Smooth muscle cell (in vitro differentiated cells): ENCODE results near the gene CSF1R. TPM values are rescaled to one million over a fixed set of nuclear protein-coding genes. Genes with fewer than 3 reads are reported as not detected.

Experiments used
- DNase-seq: peaks from one replicate; lab custom pipeline; 2025; ENCODE audit not compliant: unreplicated experiment; lab: John Stamatoyannopoulos, UW
- H2AFZ ChIP-seq: fragments of 200-600 bp; sonication (generic); 2 replicates; pipeline ENCODE4 v1.6.0; 2016; ENCODE audit warnings: antibody characterized with exemption, low read depth, mild to moderate bottlenecking
- H3F3A ChIP-seq: fragments of 200-600 bp; sonication (generic); 2 replicates; pipeline ENCODE4 v1.6.0; 2017; ENCODE audit warnings: antibody characterized with exemption, low read depth
- H3K27ac ChIP-seq: fragments of 200-600 bp; sonication (generic); 2 replicates; pipeline ENCODE4 v1.5.1; 2016; ENCODE audit warnings: low read depth, mild to moderate bottlenecking
- H3K27me3 ChIP-seq: fragments of 200-600 bp; sonication (generic); 2 replicates; pipeline ENCODE4 v1.6.1; 2016; ENCODE audit warnings: low read depth, mild to moderate bottlenecking
- H3K36me3 ChIP-seq: fragments of 200-600 bp; sonication (generic); 2 replicates; pipeline ENCODE4 v1.5.1; 2016; ENCODE audit warnings: low read depth
- H3K4me1 ChIP-seq: fragments of 200-600 bp; sonication (generic); 2 replicates; pipeline ENCODE4 v1.5.1; 2016; ENCODE audit warnings: low read depth
- H3K4me2 ChIP-seq: fragments of 200-600 bp; sonication (generic); 2 replicates; pipeline ENCODE4 v1.6.0; 2016; ENCODE audit warnings: mild to moderate bottlenecking
- H3K4me3 ChIP-seq: fragments of 200-600 bp; sonication (generic); 2 replicates; pipeline ENCODE4 v1.5.1; 2016; ENCODE audit warnings: mild to moderate bottlenecking
- H3K79me2 ChIP-seq: fragments of 200-600 bp; sonication (generic); 2 replicates; pipeline ENCODE4 v1.6.0; 2016; ENCODE audit warnings: low read depth, mild to moderate bottlenecking
- H3K9ac ChIP-seq: fragments of 200-600 bp; sonication (generic); 2 replicates; pipeline ENCODE4 v1.6.0; 2016; ENCODE audit warnings: low read depth
- H3K9me3 ChIP-seq: fragments of 200-600 bp; sonication (generic); replicated peaks from 2 replicates; pipeline ENCODE4 v1.5.1; 2016; ENCODE audit warnings: low read depth
- H4K20me1 ChIP-seq: fragments of 200-600 bp; sonication (generic); 2 replicates; pipeline ENCODE4 v1.6.0; 2016; ENCODE audit warnings: low read depth
- CTCF ChIP-seq: fragments of 200-600 bp; sonication (generic); IDR thresholded peaks from 2 replicates; pipeline ENCODE4 v1.5.1; 2017; ENCODE audit warnings: borderline replicate concordance, mild to moderate bottlenecking, antibody characterized with exemption; ENCODE audit not compliant: insufficient read depth, poor library complexity, severe bottlenecking
- WGBS: methylation state at CpG from one replicate; pipeline ENCODE4 v1.1.7; 2016; ENCODE audit warnings: low lambda C conversion rate; 5-methylcytosine and 5-hydroxymethylcytosine counted together
- polyA plus RNA-seq: library from polyadenylated mRNA; unstranded; fragments of >200 nt; fragmentation: Nextera tagmentation; extraction: Ambion mirVana; gene quantifications from 2 replicates; pipeline ENCODE4 v1.2.1, GENCODE V29; 2016
- total RNA-seq: library from RNA; depleted of rRNA; stranded (reverse); fragments of >200 nt; gene quantifications from 2 replicates; pipeline ENCODE4 v1.2.3, GENCODE V29; 2014

The CSF1R gene
- total and polyA plus RNA-seq, 2 experiments from 2014 or later: 2.2 to 3.9 TPM

GRCh38 chr5:150046031-150046430 lies 40.3 kb downstream of the CSF1R start:
- Histone ChIP-seq H3K9ac (no peak overlapping the region), H3K4me3 (no peak overlapping the region), H3K4me1 (peaks cover 8% of the 10 kb centered on the region), H3K27me3 (no peaks in the 10 kb centered on the region), H3K4me2 (no peak overlapping the region), H3K27ac (peak overlapping the region; percentile 70), H3K79me2 (no peaks in the 10 kb centered on the region), H3K36me3 (peaks cover 16% of the 10 kb centered on the region), H3K9me3 (no peaks in the 10 kb centered on the region), H3F3A (peaks cover 14% of the 10 kb centered on the region), H4K20me1 (no peaks in the 10 kb centered on the region), H2AFZ (no peak overlapping the region)
- no peak for DNase-seq
- WGBS: 88% methylated on average over 6 of the region's 6 CpGs
- no peak for TF ChIP-seq CTCF

GRCh38 chr5:150045549-150045948 lies 40.8 kb downstream of the CSF1R start:
- Histone ChIP-seq H3K9me3 (no peaks in the 10 kb centered on the region), H3K27ac (peak overlapping the region; percentile 70), H3F3A (peaks cover 14% of the 10 kb centered on the region), H4K20me1 (no peaks in the 10 kb centered on the region), H3K79me2 (no peaks in the 10 kb centered on the region), H3K27me3 (no peaks in the 10 kb centered on the region), H3K4me2 (no peak overlapping the region), H3K4me3 (no peak overlapping the region), H3K4me1 (peaks cover 8% of the 10 kb centered on the region), H3K36me3 (peaks cover 18% of the 10 kb centered on the region), H2AFZ (no peak overlapping the region), H3K9ac (no peak overlapping the region)
- DNase-seq: no peak
- TF ChIP-seq CTCF: no peak
- 67% methylated on average over 6 of the region's 6 CpGs for WGBS

GRCh38 chr5:150044712-150045111 lies 41.6 kb downstream of the CSF1R start:
- no peak for DNase-seq
- WGBS: 44% methylated on average over 7 of the region's 7 CpGs
- Histone ChIP-seq H3K36me3 (peaks cover 20% of the 10 kb centered on the region), H3K27ac (peak overlapping the region; percentile 70), H3K4me3 (no peak overlapping the region), H4K20me1 (no peaks in the 10 kb centered on the region), H3K4me2 (peak overlapping the region; percentile 51), H3K27me3 (no peaks in the 10 kb centered on the region), H2AFZ (no peak overlapping the region), H3K9ac (no peak overlapping the region), H3F3A (peaks cover 14% of the 10 kb centered on the region), H3K9me3 (no peaks in the 10 kb centered on the region), H3K4me1 (peaks cover 8% of the 10 kb centered on the region), H3K79me2 (peaks cover 5% of the 10 kb centered on the region)
- no peak for TF ChIP-seq CTCF

- Histone ChIP-seq H3K27ac (peak overlapping the region; percentile 70), H2AFZ (no peak overlapping the region), H3K36me3 (peaks cover 20% of the 10 kb centered on the region), H3K4me2 (peak overlapping the region; percentile 51), H3K9me3 (no peaks in the 10 kb centered on the region), H3K4me3 (no peak overlapping the region), H3K9ac (no peak overlapping the region), H3K4me1 (peaks cover 8% of the 10 kb centered on the region), H3K79me2 (peaks cover 5% of the 10 kb centered on the region), H3F3A (peaks cover 14% of the 10 kb centered on the region), H3K27me3 (no peaks in the 10 kb centered on the region), H4K20me1 (no peaks in the 10 kb centered on the region)
- no peak for DNase-seq
- TF ChIP-seq CTCF: no peak
These were observed 42.0 kb downstream of the CSF1R start for GRCh38 chr5:150044329-150044681.
